ENCODE results near the gene TGFBR3. TPM values are rescaled to one million over a fixed set of nuclear protein-coding genes. Genes with fewer than 3 reads are reported as not detected.

TGFBR3 gene
- total RNA-seq, 1 donor: 32.2 TPM

DNA sequence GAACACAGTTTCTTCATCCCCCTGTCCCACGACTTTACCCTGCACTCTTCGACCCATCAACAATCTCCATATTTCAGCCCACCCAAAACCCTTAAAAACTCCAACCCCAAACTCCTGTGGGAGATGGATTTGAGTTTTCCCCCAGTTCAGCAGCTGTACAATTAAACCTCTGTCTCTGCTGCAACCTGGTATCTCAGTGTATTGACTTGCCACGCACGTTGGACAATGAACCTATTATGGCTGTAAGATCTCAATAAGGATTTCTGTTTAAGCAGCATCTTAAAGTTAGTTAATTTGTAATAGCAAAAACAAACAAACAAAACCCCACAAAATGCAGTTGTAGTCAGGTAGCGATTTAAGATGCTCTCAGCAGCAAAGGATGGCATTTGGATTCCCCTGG, 119.1 kb downstream of the TGFBR3 start:
- Histone ChIP-seq H4K20me1 (ENCODE audit: insufficient read depth, low read length) (no peaks in the 10 kb centered on the region), H3K4me1 (ENCODE audit: insufficient read depth, low read length) (peaks cover 18% of the 10 kb centered on the region), H3K36me3 (ENCODE audit: insufficient read depth, low read length) (no peaks in the 10 kb centered on the region), H3K9me3 (ENCODE audit: low read depth, low read length) (no peaks in the 10 kb centered on the region), H3K4me3 (ENCODE audit: insufficient read depth, low read length) (no peak overlapping the region), H2AFZ (ENCODE audit: low read length) (no peak overlapping the region), H3K79me2 (ENCODE audit: insufficient read depth, low read length) (peaks cover 3% of the 10 kb centered on the region), H3K27ac (ENCODE audit: low read depth, low read length) (no peak overlapping the region), H3K27me3 (ENCODE audit: insufficient read depth, low read length) (no peaks in the 10 kb centered on the region), H3K4me2 (ENCODE audit: insufficient read depth, low read length) (no peak overlapping the region)
- TF ChIP-seq, protein P1, sequence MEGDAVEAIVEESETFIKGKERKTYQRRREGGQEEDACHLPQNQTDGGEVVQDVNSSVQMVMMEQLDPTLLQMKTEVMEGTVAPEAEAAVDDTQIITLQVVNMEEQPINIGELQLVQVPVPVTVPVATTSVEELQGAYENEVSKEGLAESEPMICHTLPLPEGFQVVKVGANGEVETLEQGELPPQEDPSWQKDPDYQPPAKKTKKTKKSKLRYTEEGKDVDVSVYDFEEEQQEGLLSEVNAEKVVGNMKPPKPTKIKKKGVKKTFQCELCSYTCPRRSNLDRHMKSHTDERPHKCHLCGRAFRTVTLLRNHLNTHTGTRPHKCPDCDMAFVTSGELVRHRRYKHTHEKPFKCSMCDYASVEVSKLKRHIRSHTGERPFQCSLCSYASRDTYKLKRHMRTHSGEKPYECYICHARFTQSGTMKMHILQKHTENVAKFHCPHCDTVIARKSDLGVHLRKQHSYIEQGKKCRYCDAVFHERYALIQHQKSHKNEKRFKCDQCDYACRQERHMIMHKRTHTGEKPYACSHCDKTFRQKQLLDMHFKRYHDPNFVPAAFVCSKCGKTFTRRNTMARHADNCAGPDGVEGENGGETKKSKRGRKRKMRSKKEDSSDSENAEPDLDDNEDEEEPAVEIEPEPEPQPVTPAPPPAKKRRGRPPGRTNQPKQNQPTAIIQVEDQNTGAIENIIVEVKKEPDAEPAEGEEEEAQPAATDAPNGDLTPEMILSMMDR (IDR thresholded peaks at IDR 0.05; ENCODE audit: extremely low read depth, low read depth, low read length): no peak
- DNase-seq (ENCODE audit: insufficient read length, low spot score, missing footprints): no peak

- TF ChIP-seq, protein P1 (IDR thresholded peaks at IDR 0.05; ENCODE audit: extremely low read depth, low read depth, low read length): no peak
- no peaks in the 10 kb centered on the region for H3K27me3 ChIP-seq (ENCODE audit: insufficient read depth, low read length)
- H3K27ac ChIP-seq (ENCODE audit: low read depth, low read length): no peak overlapping the region
- H3K4me3 ChIP-seq (ENCODE audit: insufficient read depth, low read length): no peak overlapping the region
- peaks cover 18% of the 10 kb centered on the region for H3K4me1 ChIP-seq (ENCODE audit: insufficient read depth, low read length)
- H2AFZ ChIP-seq (ENCODE audit: low read length): no peak overlapping the region
- H3K79me2 ChIP-seq (ENCODE audit: insufficient read depth, low read length): peaks cover 3% of the 10 kb centered on the region
- H3K9me3 ChIP-seq (ENCODE audit: low read depth, low read length): no peaks in the 10 kb centered on the region
- H3K36me3 ChIP-seq (ENCODE audit: insufficient read depth, low read length): no peaks in the 10 kb centered on the region
- H4K20me1 ChIP-seq (ENCODE audit: insufficient read depth, low read length): no peaks in the 10 kb centered on the region
- DNase-seq (ENCODE audit: insufficient read length, low spot score, missing footprints): no peak
- no peak overlapping the region for H3K4me2 ChIP-seq (ENCODE audit: insufficient read depth, low read length)
Observed at GRCh38 chr1:91765880-91766443, 120.0 kb downstream of the TGFBR3 start.

GRCh38 chr1:91765293-91765692, 120.7 kb downstream of the TGFBR3 start:
- no peak overlapping the region for H3K4me3 ChIP-seq (ENCODE audit: insufficient read depth, low read length)
- TF ChIP-seq, protein P1 (IDR thresholded peaks at IDR 0.05; ENCODE audit: extremely low read depth, low read depth, low read length): no peak
- no peak overlapping the region for H3K27ac ChIP-seq (ENCODE audit: low read depth, low read length)
- no peaks in the 10 kb centered on the region for H3K9me3 ChIP-seq (ENCODE audit: low read depth, low read length)
- no peak overlapping the region for H3K4me2 ChIP-seq (ENCODE audit: insufficient read depth, low read length)
- H2AFZ ChIP-seq (ENCODE audit: low read length): no peak overlapping the region
- peaks cover 3% of the 10 kb centered on the region for H3K79me2 ChIP-seq (ENCODE audit: insufficient read depth, low read length)
- H3K36me3 ChIP-seq (ENCODE audit: insufficient read depth, low read length): no peaks in the 10 kb centered on the region
- no peaks in the 10 kb centered on the region for H4K20me1 ChIP-seq (ENCODE audit: insufficient read depth, low read length)
- H3K4me1 ChIP-seq (ENCODE audit: insufficient read depth, low read length): peaks cover 18% of the 10 kb centered on the region
- DNase-seq (ENCODE audit: insufficient read length, low spot score, missing footprints): no peak
- no peaks in the 10 kb centered on the region for H3K27me3 ChIP-seq (ENCODE audit: insufficient read depth, low read length)

- H3K4me2 ChIP-seq (ENCODE audit: insufficient read depth, low read length): no peak overlapping the region
- no peaks in the 10 kb centered on the region for H4K20me1 ChIP-seq (ENCODE audit: insufficient read depth, low read length)
- H3K4me1 ChIP-seq (ENCODE audit: insufficient read depth, low read length): peaks cover 13% of the 10 kb centered on the region
- no peak overlapping the region for H3K4me3 ChIP-seq (ENCODE audit: insufficient read depth, low read length)
- H3K79me2 ChIP-seq (ENCODE audit: insufficient read depth, low read length): peaks cover 3% of the 10 kb centered on the region
- no peaks in the 10 kb centered on the region for H3K36me3 ChIP-seq (ENCODE audit: insufficient read depth, low read length)
- no peak overlapping the region for H3K27ac ChIP-seq (ENCODE audit: low read depth, low read length)
- no peaks in the 10 kb centered on the region for H3K9me3 ChIP-seq (ENCODE audit: low read depth, low read length)
- TF ChIP-seq, protein P1 (IDR thresholded peaks at IDR 0.05; ENCODE audit: extremely low read depth, low read depth, low read length): no peak
- no peak for DNase-seq (ENCODE audit: insufficient read length, low spot score, missing footprints)
- no peak overlapping the region for H2AFZ ChIP-seq (ENCODE audit: low read length)
- no peaks in the 10 kb centered on the region for H3K27me3 ChIP-seq (ENCODE audit: insufficient read depth, low read length)
Observed at GRCh38 chr1:91764471-91765115, 121.4 kb downstream of the TGFBR3 start.
